Liver (tissue), 9 donors: Measurements from ENCODE around the gene DNAI1. TPM values are rescaled to one million over a fixed set of nuclear protein-coding genes. Genes with fewer than 3 reads are reported as not detected.

Source experiments
- DNase-seq: peaks from one replicate; pipeline ENCODE4 v3.0.0-alpha.2; 2017; ENCODE audit warnings: low spot score
- H3K27ac ChIP-seq, 2 donors: one replicate each; pipeline ENCODE4 v1.7.0; 2013; ENCODE audit warnings: inconsistent platforms in 2 of 2, low read length in 2 of 2, control low read depth in 1 of 2, low read depth in 1 of 2, mild to moderate bottlenecking in 1 of 2
- H3K27me3 ChIP-seq, 4 donors: one replicate each; pipeline versions ENCODE4 v1.6.1 to v1.7.0; 2013; ENCODE audit warnings: low read length in 3 of 4, inconsistent platforms in 1 of 4, mild to moderate bottlenecking in 1 of 4, moderate library complexity in 1 of 4; ENCODE audit not compliant: control insufficient read depth in 4 of 4, insufficient read depth in 4 of 4
- H3K36me3 ChIP-seq, 4 donors: one replicate each; pipeline versions ENCODE4 v1.6.1 to v1.7.0; 2013; ENCODE audit warnings: low read length in 3 of 4, mild to moderate bottlenecking in 3 of 4, low read depth in 1 of 4, moderate library complexity in 1 of 4; ENCODE audit not compliant: control insufficient read depth in 4 of 4, insufficient read depth in 3 of 4
- H3K4me1 ChIP-seq, 4 donors: one replicate each; pipeline versions ENCODE4 v1.6.1 to v1.7.0; 2013; ENCODE audit warnings: low read length in 3 of 4, mild to moderate bottlenecking in 3 of 4, moderate library complexity in 1 of 4; ENCODE audit not compliant: control insufficient read depth in 4 of 4, insufficient read depth in 4 of 4
- H3K4me3 ChIP-seq, 3 donors: one replicate each; pipeline versions ENCODE4 v1.6.1 to v1.7.0; 2013; ENCODE audit warnings: low read length in 3 of 3, control low read depth in 1 of 3, low read depth in 1 of 3, mild to moderate bottlenecking in 1 of 3
- H3K9ac ChIP-seq, 2 donors: one replicate each; pipeline ENCODE4 v1.7.0; 2013; ENCODE audit warnings: low read length in 2 of 2, mild to moderate bottlenecking in 2 of 2, moderate library complexity in 2 of 2, control low read depth in 1 of 2, low read depth in 1 of 2
- H3K9me3 ChIP-seq, 4 donors: one replicate each; pipeline versions ENCODE4 v1.6.1 to v1.7.0; 2013; ENCODE audit warnings: low read length in 3 of 4; ENCODE audit not compliant: control insufficient read depth in 4 of 4
- EGR1 ChIP-seq, 2 donors: IDR thresholded peaks; 2 replicates each; pipeline ENCODE4 v1.6.1; 2016 to 2018; ENCODE audit warnings: antibody characterized with exemption in 2 of 2, low read depth in 2 of 2
- FOXA1 ChIP-seq: IDR thresholded peaks from 2 replicates; pipeline ENCODE4 v1.6.1; 2016; ENCODE audit warnings: antibody characterized with exemption
- FOXA2 ChIP-seq: IDR thresholded peaks from 2 replicates; pipeline ENCODE4 v1.6.1; 2016; ENCODE audit warnings: antibody characterized with exemption
- GABPA ChIP-seq, 2 donors: IDR thresholded peaks in 1 of 2; conservative IDR thresholded peaks in 1 of 2; 2 replicates each; pipeline ENCODE4 v1.6.1; 2016; ENCODE audit warnings: antibody characterized with exemption in 2 of 2, mild to moderate bottlenecking in 1 of 2, moderate library complexity in 1 of 2
- HNF4G ChIP-seq: IDR thresholded peaks from 2 replicates; pipeline ENCODE4 v1.6.1; 2016; ENCODE audit warnings: antibody characterized with exemption
- JUND ChIP-seq, 2 donors: IDR thresholded peaks; 2 replicates each; pipeline ENCODE4 v1.6.1; 2016; ENCODE audit warnings: antibody characterized with exemption in 2 of 2
- MAX ChIP-seq: IDR thresholded peaks from 2 replicates; pipeline ENCODE4 v1.6.1; 2016; ENCODE audit warnings: antibody characterized with exemption
- NR2F2 ChIP-seq: IDR thresholded peaks from 2 replicates; pipeline ENCODE4 v1.6.1; 2016; ENCODE audit warnings: antibody characterized with exemption
- RAD21 ChIP-seq, 2 donors: IDR thresholded peaks; 2 replicates each; pipeline ENCODE4 v1.6.1; 2016; ENCODE audit warnings: antibody characterized with exemption in 2 of 2, mild to moderate bottlenecking in 2 of 2
- REST ChIP-seq: IDR thresholded peaks from 2 replicates; pipeline ENCODE4 v1.6.1; 2016; ENCODE audit warnings: antibody characterized with exemption, mild to moderate bottlenecking
- RXRA ChIP-seq, 2 donors: IDR thresholded peaks; 2 replicates each; pipeline ENCODE4 v1.6.1; 2017 to 2018; ENCODE audit warnings: antibody characterized with exemption in 2 of 2, mild to moderate bottlenecking in 1 of 2
- SP1 ChIP-seq: IDR thresholded peaks from 2 replicates; pipeline ENCODE4 v1.6.1; 2018; ENCODE audit warnings: antibody characterized with exemption, mild to moderate bottlenecking
- TAF1 ChIP-seq: conservative IDR thresholded peaks from 2 replicates; pipeline ENCODE4 v1.6.1; 2016; ENCODE audit warnings: antibody characterized with exemption, mild to moderate bottlenecking
- ZBTB33 ChIP-seq: IDR thresholded peaks from 2 replicates; pipeline ENCODE4 v1.6.1; 2016; ENCODE audit warnings: antibody characterized with exemption
- WGBS: extraction: QIAGEN DNeasy Blood & Tissue Kit; methylation state at CpG from one replicate; pipeline ENCODE4 v1.1.7; 2013; 5-methylcytosine and 5-hydroxymethylcytosine counted together
- polyA plus RNA-seq, 2 donors: library from polyadenylated mRNA; stranded (reverse) in 1 of 2; unstranded in 1 of 2; fragments of 200-250 nt in 1 of 2; fragments of >200 nt in 1 of 2; fragmentation: Nextera tagmentation in 1 of 2; extraction: Ambion mirVana in 1 of 2; gene quantifications; one replicate each; pipeline versions ENCODE4 v1.2.1 to v1.2.3, GENCODE V29; 2013 to 2015
- total RNA-seq, 2 donors: library from RNA; depleted of rRNA; stranded (reverse); fragments of >200 nt; gene quantifications; one replicate each; pipeline ENCODE4 v1.2.3, GENCODE V29; 2014
- TF ChIP-seq, protein P1 (sequence below): IDR thresholded peaks from 2 replicates; pipeline ENCODE4 v1.6.1; 2016; ENCODE audit warnings: antibody characterized with exemption
- TF ChIP-seq, protein P2 (sequence below): fragments of 150-350 bp; IDR thresholded peaks from 2 replicates; pipeline ENCODE4 v1.5.1; 2017; ENCODE audit warnings: improper control_type of control experiment, low read depth, low read length; ENCODE audit not compliant: missing input control
- donor health status: healthy.
- donor health status: healthy.
- donor health status: healthy.
- donor health status: healthy.
- donor health status: healthy.

Gene DNAI1
- total and polyA plus RNA-seq, 4 donors, result not detected

DNA sequence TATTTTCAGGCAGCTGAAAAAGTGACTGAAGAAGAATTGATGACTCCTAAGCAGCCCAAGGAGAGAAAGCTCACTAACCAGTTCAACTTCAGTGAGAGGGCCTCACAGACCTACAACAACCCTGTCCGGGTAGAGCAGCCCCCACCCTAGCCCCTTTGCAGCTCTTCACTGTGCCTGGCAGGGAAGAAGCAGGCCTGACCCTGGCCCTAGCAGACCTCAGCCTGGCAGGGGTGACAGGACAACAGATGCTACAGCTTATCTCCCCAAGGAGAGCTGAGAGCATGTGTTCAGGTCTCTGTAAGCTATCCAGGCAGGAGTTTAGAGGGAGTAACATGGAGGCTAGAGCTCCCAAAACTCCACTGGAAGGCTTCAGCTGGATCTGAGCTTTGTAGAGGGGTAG lies 31.8 kb downstream of the DNAI1 start (continued):
- TF ChIP-seq ZBTB33 (no peak), RAD21 (IDR thresholded peaks at IDR 0.05) (no peak), GABPA (IDR thresholded peaks at IDR 0.05 in 1 of 2, conservative IDR thresholded peaks at IDR 0.05 in 1 of 2) (no peak), HNF4G (no peak), FOXA2 (no peak)

DNA sequence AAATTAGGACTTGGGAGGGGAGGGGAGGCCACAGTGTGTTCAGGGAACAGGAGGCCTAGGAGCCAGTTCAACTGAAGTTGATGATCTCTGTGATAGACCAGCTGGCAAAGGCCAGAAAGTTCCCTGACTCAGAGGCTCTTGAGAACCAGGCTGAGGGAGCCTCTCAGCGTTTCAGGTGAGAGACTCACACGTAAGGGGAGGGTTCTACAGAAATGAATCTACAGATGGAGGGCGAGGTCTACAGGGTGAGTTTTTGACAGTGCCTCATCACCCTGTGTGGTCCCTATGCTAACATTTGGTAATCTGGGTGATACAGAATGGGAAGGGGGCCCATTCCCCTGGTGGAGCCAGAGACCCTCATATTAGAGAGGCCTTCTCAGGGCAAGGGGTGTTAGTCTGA lies 32.2 kb downstream of the DNAI1 start:
- 67% methylated on average over 3 of the region's 3 CpGs for WGBS
- Histone ChIP-seq H3K9me3 (no peaks in the 10 kb centered on the region), H3K27ac (no peak overlapping the region), H3K9ac (no peak overlapping the region), H3K27me3 (peaks cover 0 to 5% (median 0%) of the 10 kb centered on the region in 4 donors), H3K4me1 (no peaks in the 10 kb centered on the region), H3K4me3 (no peak overlapping the region), H3K36me3 (no peaks in the 10 kb centered on the region)
- TF ChIP-seq RXRA (IDR thresholded peaks at IDR 0.05) (no peak), MAX (no peak), ZBTB33 (no peak), TAF1 (no peak), REST (no peak), HNF4G (no peak), EGR1 (IDR thresholded peaks at IDR 0.05; ENCODE audit: low read depth in 2 of 2) (no peak), RAD21 (IDR thresholded peaks at IDR 0.05) (no peak), GABPA (IDR thresholded peaks at IDR 0.05 in 1 of 2, conservative IDR thresholded peaks at IDR 0.05 in 1 of 2) (no peak), NR2F2 (no peak)
- TF ChIP-seq, protein P1, sequence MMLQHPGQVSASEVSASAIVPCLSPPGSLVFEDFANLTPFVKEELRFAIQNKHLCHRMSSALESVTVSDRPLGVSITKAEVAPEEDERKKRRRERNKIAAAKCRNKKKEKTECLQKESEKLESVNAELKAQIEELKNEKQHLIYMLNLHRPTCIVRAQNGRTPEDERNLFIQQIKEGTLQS, result no peak
- DNase-seq, result no peak

DNA sequence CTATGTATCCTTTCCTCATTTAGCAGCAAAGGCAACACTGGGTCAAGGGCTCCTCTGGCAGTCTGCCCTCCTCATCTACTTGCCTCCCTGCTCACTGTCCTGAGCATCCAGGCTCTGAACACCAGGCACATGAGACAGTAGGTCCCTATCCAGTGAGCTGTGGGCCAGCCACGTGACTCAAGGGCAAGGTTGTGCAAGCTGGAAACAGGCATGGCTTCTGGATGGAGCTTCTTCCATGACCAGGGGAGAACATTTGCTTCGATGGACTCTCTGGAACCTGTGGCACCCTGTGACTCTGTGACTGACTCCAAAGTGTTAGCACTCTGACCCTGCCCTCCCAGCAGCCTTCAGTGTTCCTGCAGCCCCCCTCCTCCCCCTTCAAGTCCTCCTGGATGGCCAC lies 33.0 kb downstream of the DNAI1 start:
- Histone ChIP-seq H3K27ac (no peak overlapping the region), H3K27me3 (peaks cover 0 to 5% (median 0%) of the 10 kb centered on the region in 4 donors), H3K36me3 (no peaks in the 10 kb centered on the region), H3K4me1 (no peaks in the 10 kb centered on the region), H3K4me3 (no peak overlapping the region), H3K9ac (no peak overlapping the region), H3K9me3 (no peaks in the 10 kb centered on the region)
- DNase-seq, result no peak
- WGBS, result 39% methylated on average over 2 of the region's 2 CpGs
- TF ChIP-seq TAF1, result no peak
- TF ChIP-seq GABPA (IDR thresholded peaks at IDR 0.05 in 1 of 2, conservative IDR thresholded peaks at IDR 0.05 in 1 of 2), result no peak
- TF ChIP-seq FOXA2, result no peak
- TF ChIP-seq RAD21 (IDR thresholded peaks at IDR 0.05), result no peak
- no peak for TF ChIP-seq EGR1 (IDR thresholded peaks at IDR 0.05; ENCODE audit: low read depth in 2 of 2)
- TF ChIP-seq, protein P1, result no peak
- no peak for TF ChIP-seq JUND (IDR thresholded peaks at IDR 0.05)
- TF ChIP-seq ZBTB33, result no peak
- no peak for TF ChIP-seq HNF4G
- no peak for TF ChIP-seq SP1
- TF ChIP-seq, protein P2, sequence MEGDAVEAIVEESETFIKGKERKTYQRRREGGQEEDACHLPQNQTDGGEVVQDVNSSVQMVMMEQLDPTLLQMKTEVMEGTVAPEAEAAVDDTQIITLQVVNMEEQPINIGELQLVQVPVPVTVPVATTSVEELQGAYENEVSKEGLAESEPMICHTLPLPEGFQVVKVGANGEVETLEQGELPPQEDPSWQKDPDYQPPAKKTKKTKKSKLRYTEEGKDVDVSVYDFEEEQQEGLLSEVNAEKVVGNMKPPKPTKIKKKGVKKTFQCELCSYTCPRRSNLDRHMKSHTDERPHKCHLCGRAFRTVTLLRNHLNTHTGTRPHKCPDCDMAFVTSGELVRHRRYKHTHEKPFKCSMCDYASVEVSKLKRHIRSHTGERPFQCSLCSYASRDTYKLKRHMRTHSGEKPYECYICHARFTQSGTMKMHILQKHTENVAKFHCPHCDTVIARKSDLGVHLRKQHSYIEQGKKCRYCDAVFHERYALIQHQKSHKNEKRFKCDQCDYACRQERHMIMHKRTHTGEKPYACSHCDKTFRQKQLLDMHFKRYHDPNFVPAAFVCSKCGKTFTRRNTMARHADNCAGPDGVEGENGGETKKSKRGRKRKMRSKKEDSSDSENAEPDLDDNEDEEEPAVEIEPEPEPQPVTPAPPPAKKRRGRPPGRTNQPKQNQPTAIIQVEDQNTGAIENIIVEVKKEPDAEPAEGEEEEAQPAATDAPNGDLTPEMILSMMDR, result no peak
- no peak for TF ChIP-seq RXRA (IDR thresholded peaks at IDR 0.05)
- TF ChIP-seq FOXA1, result no peak
- TF ChIP-seq MAX, result no peak
